G401 (cell line): ENCODE data around the gene JPH2. TPM values are rescaled to one million over a fixed set of nuclear protein-coding genes. Genes with fewer than 3 reads are reported as not detected.
"Not testable (repeated sequence)": the region's sequence is repeated elsewhere in the genome, so short reads cannot be mapped to it uniquely, and the experiment has no call there.

Experiments
- DNase-seq: peaks from one replicate; pipeline ENCODE4 v3.0.0-alpha.2; 2015; ENCODE audit warnings: low spot score
- in situ Hi-C: cut with HindIII; loops from 2 replicates; pipeline ENCODE4 v1.10.0; 2016; ENCODE audit warnings: low sequenced_read_pairs, mixed read lengths
- total RNA-seq: library from RNA; depleted of rRNA; stranded (reverse); fragments of >200 nt; shearing (Covaris generic); gene quantifications from 2 replicates; pipeline ENCODE4 v1.2.3, GENCODE V29; 2014; rRNA removed

JPH2 gene
- 0.24 and 1.8 TPM in 2 replicates for total RNA-seq

- no peak for DNase-seq
- in situ Hi-C loops, result no loop called here
Measured at GRCh38 chr20:44187054-44187771, at the start of gene JPH2. JPH2 (minus strand) TSS chr20:44187188; CDS start chr20:44186705, 483 bp downstream.

- in situ Hi-C loops, result no loop called here
- DNase-seq, result no peak
Measured at GRCh38 chr20:44235702-44236101, 48.7 kb upstream of the JPH2 start.

GRCh38 chr20:44234566-44235317 lies 47.8 kb upstream of the JPH2 start:
- DNase-seq, result no peak
- in situ Hi-C loops, result no loop called here

- in situ Hi-C loops, result no loop called here
- DNase-seq, result no peak
Measured at GRCh38 chr20:44233436-44234016, 46.5 kb upstream of the JPH2 start.

GRCh38 chr20:44232469-44232856 lies 45.5 kb upstream of the JPH2 start:
- DNase-seq, in situ Hi-C loops: not testable (repeated sequence)

GRCh38 chr20:44231713-44232468 lies 44.9 kb upstream of the JPH2 start:
- in situ Hi-C loops, result no loop called here
- peak; percentile 21 for DNase-seq

- DNase-seq, result no peak
- in situ Hi-C loops, result no loop called here
Measured at GRCh38 chr20:44231193-44231592, 44.2 kb upstream of the JPH2 start.

GRCh38 chr20:44228465-44229258 lies 41.7 kb upstream of the JPH2 start:
- peak; percentile 24 for DNase-seq
- in situ Hi-C loops, result no loop called here

GRCh38 chr20:44224637-44225036 lies 37.6 kb upstream of the JPH2 start:
- DNase-seq, result no peak

GRCh38 chr20:44223721-44224120 lies 36.7 kb upstream of the JPH2 start:
- in situ Hi-C loops, result no loop called here
- no peak for DNase-seq

More at GRCh38 chr20:44224637-44225036, 37.6 kb upstream of the JPH2 start:
- in situ Hi-C loops, result no loop called here

- in situ Hi-C loops, result no loop called here
- no peak for DNase-seq
Measured at GRCh38 chr20:44222633-44223368, 35.8 kb upstream of the JPH2 start.

- DNase-seq, result no peak
- in situ Hi-C loops, result no loop called here
Measured at GRCh38 chr20:44222027-44222426, 35.0 kb upstream of the JPH2 start.

GRCh38 chr20:44221368-44221954 lies 34.5 kb upstream of the JPH2 start:
- in situ Hi-C loops, result no loop called here
- DNase-seq, result no peak

- in situ Hi-C loops, result no loop called here
- no peak for DNase-seq
Measured at GRCh38 chr20:44219791-44220190, 32.8 kb upstream of the JPH2 start.

GRCh38 chr20:44219170-44219730 lies 32.3 kb upstream of the JPH2 start:
- in situ Hi-C loops, result no loop called here
- no peak for DNase-seq

GRCh38 chr20:44218446-44218845 lies 31.5 kb upstream of the JPH2 start:
- in situ Hi-C loops, result no loop called here
- DNase-seq, result no peak

- in situ Hi-C loops, result no loop called here
- DNase-seq, result peak; percentile 54
Measured at GRCh38 chr20:44217342-44218092, 30.5 kb upstream of the JPH2 start.
